Cardiac muscle cell (in vitro differentiated cells and primary cell): ENCODE data around the gene MBOAT1. TPM values are rescaled to one million over a fixed set of nuclear protein-coding genes. Genes with fewer than 3 reads are reported as not detected.
A peak's percentile ranks its signal among the peaks of the same experiment; 100 is the strongest.

Experiments used
- DNase-seq, 2 donors: peaks; one replicate each; pipeline versions ENCODE4 v3.0.0 to v3.0.0-alpha.2; 2010 to 2017; ENCODE audit warnings: low read depth in 1 of 2, low spot score in 1 of 2
- H3K27ac ChIP-seq: fragments of 200-600 bp; sonication (generic); 2 replicates; pipeline ENCODE4 v1.5.1; 2016
- H3K27me3 ChIP-seq: fragments of 200-600 bp; sonication (generic); 2 replicates; pipeline ENCODE4 v1.6.0; 2016; ENCODE audit warnings: control low read depth
- H3K36me3 ChIP-seq: fragments of 200-600 bp; sonication (generic); 2 replicates; pipeline ENCODE4 v1.5.1; 2016; ENCODE audit warnings: control low read depth
- H3K4me1 ChIP-seq: fragments of 200-600 bp; sonication (generic); 2 replicates; pipeline ENCODE4 v1.8.1; 2017; ENCODE audit warnings: low read depth, mild to moderate bottlenecking, mixed run types
- H3K4me3 ChIP-seq: fragments of 200-600 bp; sonication (generic); 2 replicates; pipeline ENCODE4 v1.5.1; 2016; ENCODE audit warnings: mild to moderate bottlenecking
- H3K9me3 ChIP-seq: fragments of 200-600 bp; sonication (generic); 2 replicates; pipeline ENCODE4 v1.5.1; 2017; ENCODE audit warnings: low read depth, mild to moderate bottlenecking, control low read depth
- polyA plus RNA-seq: library from polyadenylated mRNA; unstranded; fragments of >200 nt; fragmentation: Nextera tagmentation; extraction: Ambion mirVana; gene quantifications from 2 replicates; pipeline ENCODE4 v1.2.1, GENCODE V29; 2016
- total RNA-seq: library from RNA; depleted of rRNA; stranded (reverse); fragments of >200 nt; gene quantifications from 2 replicates; pipeline ENCODE4 v1.2.3, GENCODE V29; 2016
- TF ChIP-seq, protein P1 (sequence below): IDR thresholded peaks from 2 replicates; pipeline ENCODE4 v1.5.1; 2012; ENCODE audit warnings: low read depth, mild to moderate bottlenecking, low read length

Gene MBOAT1, protein sequence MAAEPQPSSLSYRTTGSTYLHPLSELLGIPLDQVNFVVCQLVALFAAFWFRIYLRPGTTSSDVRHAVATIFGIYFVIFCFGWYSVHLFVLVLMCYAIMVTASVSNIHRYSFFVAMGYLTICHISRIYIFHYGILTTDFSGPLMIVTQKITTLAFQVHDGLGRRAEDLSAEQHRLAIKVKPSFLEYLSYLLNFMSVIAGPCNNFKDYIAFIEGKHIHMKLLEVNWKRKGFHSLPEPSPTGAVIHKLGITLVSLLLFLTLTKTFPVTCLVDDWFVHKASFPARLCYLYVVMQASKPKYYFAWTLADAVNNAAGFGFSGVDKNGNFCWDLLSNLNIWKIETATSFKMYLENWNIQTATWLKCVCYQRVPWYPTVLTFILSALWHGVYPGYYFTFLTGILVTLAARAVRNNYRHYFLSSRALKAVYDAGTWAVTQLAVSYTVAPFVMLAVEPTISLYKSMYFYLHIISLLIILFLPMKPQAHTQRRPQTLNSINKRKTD
- total RNA-seq: 9.1 and 15.5 TPM in 2 replicates
- 7.5 and 10.2 TPM in 2 replicates for polyA plus RNA-seq

DNA sequence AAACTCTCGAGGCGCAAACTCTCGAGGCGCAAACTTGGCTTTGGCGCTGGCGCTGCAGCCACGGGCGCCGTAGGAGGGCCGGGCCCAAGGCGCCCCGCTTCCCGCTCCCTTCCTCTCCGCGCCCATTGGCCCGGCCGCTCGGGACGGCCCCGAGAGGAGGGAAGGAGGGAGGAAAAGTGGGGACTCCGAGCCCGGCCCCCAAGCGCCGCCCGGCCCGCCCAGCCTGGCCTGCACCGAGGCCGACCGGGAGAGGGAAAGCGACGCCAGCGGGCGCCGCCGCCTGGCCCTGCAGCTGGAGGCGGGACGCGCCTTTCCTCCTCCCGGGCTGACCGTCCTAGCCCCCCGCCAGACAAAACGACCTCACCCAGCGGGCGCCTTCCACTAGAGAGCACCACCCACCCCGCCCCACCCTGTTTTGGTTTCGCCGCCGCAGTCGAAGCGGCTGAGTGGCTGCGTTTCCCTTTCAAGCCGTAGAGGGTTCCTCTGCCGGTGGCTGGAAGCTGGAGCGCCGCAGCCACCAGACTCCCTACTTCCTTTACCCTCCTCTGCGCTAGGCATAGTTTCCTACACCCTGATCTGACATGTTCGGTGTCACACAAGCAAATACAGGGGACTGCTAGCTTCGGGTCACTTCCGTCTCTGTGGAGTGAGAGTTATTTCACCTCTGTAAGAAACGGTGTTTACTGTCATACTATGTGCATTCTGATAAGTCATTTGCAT, at the start of gene MBOAT1:
MBOAT1 (minus strand) TSS at position 78 of the 720 bp plus-strand sequence. CDS start 235 bp downstream, outside the sequence.
- peak within 1 kb of the TSS; percentile 78 for H3K27ac ChIP-seq

DNA sequence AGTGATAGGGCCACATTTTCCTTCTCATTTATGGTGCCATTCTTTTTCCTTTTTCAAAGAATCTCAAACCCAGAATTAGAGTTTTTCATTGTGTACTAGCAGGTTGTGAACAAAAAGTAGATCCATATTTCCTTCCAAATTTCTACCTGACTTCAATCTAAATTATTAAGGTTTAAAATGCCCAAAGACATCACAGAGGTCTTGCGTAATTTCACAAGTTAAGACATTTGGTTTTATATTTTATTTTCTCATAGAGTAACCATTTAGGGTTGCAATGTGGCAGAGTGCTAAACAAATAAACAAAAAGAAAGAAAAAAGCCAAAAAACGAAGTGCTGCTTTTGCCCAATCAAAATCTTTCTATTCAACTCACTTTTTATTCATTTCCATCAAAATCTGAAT, 49.4 kb upstream of the MBOAT1 start:
- no peaks in the 10 kb centered on the region for H3K4me1 ChIP-seq
- H3K36me3 ChIP-seq: no peaks in the 10 kb centered on the region
- H3K27ac ChIP-seq: no peak overlapping the region
- no peak overlapping the region for H3K4me3 ChIP-seq
- TF ChIP-seq, protein P1, sequence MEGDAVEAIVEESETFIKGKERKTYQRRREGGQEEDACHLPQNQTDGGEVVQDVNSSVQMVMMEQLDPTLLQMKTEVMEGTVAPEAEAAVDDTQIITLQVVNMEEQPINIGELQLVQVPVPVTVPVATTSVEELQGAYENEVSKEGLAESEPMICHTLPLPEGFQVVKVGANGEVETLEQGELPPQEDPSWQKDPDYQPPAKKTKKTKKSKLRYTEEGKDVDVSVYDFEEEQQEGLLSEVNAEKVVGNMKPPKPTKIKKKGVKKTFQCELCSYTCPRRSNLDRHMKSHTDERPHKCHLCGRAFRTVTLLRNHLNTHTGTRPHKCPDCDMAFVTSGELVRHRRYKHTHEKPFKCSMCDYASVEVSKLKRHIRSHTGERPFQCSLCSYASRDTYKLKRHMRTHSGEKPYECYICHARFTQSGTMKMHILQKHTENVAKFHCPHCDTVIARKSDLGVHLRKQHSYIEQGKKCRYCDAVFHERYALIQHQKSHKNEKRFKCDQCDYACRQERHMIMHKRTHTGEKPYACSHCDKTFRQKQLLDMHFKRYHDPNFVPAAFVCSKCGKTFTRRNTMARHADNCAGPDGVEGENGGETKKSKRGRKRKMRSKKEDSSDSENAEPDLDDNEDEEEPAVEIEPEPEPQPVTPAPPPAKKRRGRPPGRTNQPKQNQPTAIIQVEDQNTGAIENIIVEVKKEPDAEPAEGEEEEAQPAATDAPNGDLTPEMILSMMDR: no peak
- DNase-seq: no peak
- no peaks in the 10 kb centered on the region for H3K27me3 ChIP-seq
- no peaks in the 10 kb centered on the region for H3K9me3 ChIP-seq

More for the DNA sequence above, at the start of gene MBOAT1:
- H3K36me3 ChIP-seq: no peaks in the 10 kb centered on the region
- TF ChIP-seq, protein P1: no peak
- no peaks in the 10 kb centered on the region for H3K9me3 ChIP-seq
- H3K4me3 ChIP-seq: peak within 1 kb of the TSS; percentile 50
- no peaks in the 10 kb centered on the region for H3K27me3 ChIP-seq
- DNase-seq: peak; percentile 94 to 96
- peaks cover 28% of the 10 kb centered on the region for H3K4me1 ChIP-seq

DNA sequence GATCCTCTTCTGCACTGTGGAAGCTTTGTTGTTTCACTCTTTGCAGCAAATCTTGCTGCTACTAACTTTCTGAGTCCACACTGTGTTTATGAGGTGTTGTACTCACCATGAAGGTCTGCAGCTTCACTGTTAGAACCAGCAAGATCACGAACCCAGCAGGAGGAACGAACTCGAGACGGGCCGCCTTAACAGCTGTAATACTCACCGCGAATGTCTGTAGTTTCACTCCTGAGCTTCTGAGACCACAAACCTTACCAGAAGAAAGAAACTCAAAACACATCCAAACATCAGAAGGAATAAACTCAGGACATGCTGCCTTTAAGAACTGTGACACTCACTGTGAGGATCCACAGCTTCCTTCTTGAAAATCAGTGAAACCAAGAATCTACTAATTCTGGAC, 48.1 kb upstream of the MBOAT1 start:
- Histone ChIP-seq H3K27ac (no peak overlapping the region), H3K27me3 (no peaks in the 10 kb centered on the region), H3K36me3 (no peaks in the 10 kb centered on the region), H3K9me3 (no peaks in the 10 kb centered on the region), H3K4me3 (no peak overlapping the region), H3K4me1 (no peaks in the 10 kb centered on the region)
- DNase-seq: no peak
- TF ChIP-seq, protein P1: no peak

DNA sequence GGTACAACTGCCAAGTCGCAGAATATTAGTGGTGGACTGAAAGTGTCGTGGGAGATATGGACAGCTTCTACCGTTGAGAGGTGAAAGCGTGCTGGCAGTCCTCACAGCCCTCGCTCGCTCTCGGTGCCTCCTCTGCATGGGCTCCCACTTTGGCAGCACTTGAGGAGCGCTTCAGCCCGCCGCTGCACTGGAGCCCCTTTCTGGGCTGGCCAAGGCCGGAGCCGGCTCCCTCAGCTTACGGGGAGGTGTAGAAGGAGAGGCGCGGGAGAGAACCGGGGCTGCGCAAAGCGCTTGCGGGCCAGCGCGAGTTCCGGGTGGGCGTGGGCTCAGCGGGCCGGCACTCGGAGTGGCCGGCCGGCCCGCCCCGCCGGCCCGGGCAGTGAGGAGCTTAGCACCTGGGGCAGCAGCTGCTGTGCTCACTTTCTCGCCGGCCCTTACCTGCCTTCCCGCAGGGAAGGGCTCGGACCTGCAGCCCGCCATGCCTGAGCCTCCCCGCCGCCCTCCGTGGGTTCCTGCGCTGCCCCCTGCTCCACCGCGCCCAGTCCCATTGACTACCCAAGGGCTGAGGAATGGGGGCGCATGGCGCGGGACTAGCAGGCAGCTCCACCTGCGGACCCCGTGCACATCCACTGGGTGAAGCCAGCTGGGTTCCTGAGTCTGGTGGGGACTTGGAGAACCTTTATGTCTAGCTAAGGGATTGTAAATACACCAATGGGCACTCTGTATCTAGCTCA, 47.2 kb upstream of the MBOAT1 start:
- H3K9me3 ChIP-seq: no peaks in the 10 kb centered on the region
- H3K4me1 ChIP-seq: no peaks in the 10 kb centered on the region
- H3K27ac ChIP-seq: no peak overlapping the region
- TF ChIP-seq, protein P1: no peak
- no peak overlapping the region for H3K4me3 ChIP-seq
- no peaks in the 10 kb centered on the region for H3K27me3 ChIP-seq
- DNase-seq: no peak
- no peaks in the 10 kb centered on the region for H3K36me3 ChIP-seq

DNA sequence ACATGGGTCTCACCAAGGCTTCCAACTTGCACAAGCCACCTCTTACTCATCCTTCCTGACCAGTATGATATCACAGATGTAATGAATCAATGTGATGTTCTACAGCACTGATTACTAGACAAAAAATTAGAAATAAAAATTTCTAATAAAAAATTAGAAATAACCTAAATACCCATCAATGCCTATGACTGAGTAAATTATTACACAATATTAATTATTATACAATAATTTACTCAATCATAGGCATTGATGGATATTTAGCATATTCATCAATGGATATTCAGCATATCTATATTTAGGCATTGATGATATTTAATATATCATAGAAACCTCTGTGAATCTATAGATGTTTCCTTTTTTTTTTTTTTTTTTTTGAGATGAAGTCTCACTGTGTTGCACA, 43.2 kb upstream of the MBOAT1 start:
- H3K9me3 ChIP-seq: no peaks in the 10 kb centered on the region
- TF ChIP-seq, protein P1: no peak
- no peak for DNase-seq
- H3K4me3 ChIP-seq: no peak overlapping the region
- H3K4me1 ChIP-seq: no peaks in the 10 kb centered on the region
- no peak overlapping the region for H3K27ac ChIP-seq
- no peaks in the 10 kb centered on the region for H3K27me3 ChIP-seq
- H3K36me3 ChIP-seq: no peaks in the 10 kb centered on the region
